Measurements from ENCODE around the gene NELL1.

The NELL1 gene

DNA sequence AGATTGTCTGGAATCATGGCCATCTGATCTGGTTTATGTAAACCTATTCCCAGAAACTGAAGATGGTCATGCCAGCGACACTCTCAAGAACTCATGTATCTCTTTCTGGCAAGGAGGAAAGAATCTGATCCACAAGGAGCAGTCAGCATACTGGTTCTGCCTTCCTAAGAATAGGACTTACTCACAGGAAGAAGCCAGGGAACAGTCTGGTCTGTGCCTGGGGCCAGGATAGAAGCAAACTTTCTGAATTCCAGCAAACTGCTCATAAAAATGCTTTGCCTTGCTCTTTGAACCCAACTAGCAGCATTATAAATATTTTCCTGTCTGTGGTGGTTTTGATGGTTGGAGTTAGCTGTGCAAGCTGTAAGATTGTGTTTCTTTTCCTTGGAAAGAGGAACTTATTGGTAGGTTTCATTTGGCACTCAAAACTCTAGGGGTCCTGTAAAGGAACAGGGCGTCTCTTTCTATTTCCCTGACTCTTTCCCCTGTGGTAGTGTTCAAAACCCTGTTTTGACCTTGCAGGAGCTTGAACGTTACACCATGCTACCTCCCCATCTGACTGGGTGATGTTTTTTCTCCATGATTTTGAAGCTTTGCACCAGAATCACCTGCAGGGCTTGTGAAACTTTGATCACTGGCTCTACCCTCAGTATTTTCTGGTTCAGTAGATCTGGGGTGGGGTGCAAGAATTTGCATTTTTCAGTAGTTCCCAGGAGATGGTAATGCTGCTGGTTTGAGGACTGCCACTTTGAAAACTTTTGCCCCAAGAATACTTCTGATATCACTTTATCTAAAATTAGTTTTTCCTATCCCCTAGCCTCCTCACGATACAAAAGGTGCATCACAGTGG, 895.7 kb downstream of the NELL1 start:
- TF ChIP-seq FOXP2 (optimal IDR thresholded peaks at IDR 0.05; ENCODE audit: borderline replicate concordance, extremely low read depth, extremely low read length, insufficient read depth) (no peak), TAF1 (IDR thresholded peaks at IDR 0.05; ENCODE audit: borderline replicate concordance, insufficient read depth, low read length) (no peak), REST (IDR thresholded peaks at IDR 0.05; ENCODE audit: insufficient read depth in 1 of 2, low read depth in 2 of 2, low read length in 2 of 2) (no peak), POLR2AphosphoS5 (IDR thresholded peaks at IDR 0.05; ENCODE audit: low read depth, low read length) (no peak), SIN3A (IDR thresholded peaks at IDR 0.05; ENCODE audit: borderline replicate concordance, insufficient read depth, low read length) (no peak)

- TF ChIP-seq FOXP2 (optimal IDR thresholded peaks at IDR 0.05; ENCODE audit: borderline replicate concordance, extremely low read depth, extremely low read length, insufficient read depth), result no peak
- TF ChIP-seq TAF1 (IDR thresholded peaks at IDR 0.05; ENCODE audit: borderline replicate concordance, insufficient read depth, low read length), result no peak
- TF ChIP-seq SIN3A (IDR thresholded peaks at IDR 0.05; ENCODE audit: borderline replicate concordance, insufficient read depth, low read length), result no peak
- no peak for TF ChIP-seq REST (IDR thresholded peaks at IDR 0.05; ENCODE audit: insufficient read depth in 1 of 2, low read depth in 2 of 2, low read length in 2 of 2)
Observed at GRCh38 chr11:21566521-21567117, 897.2 kb downstream of the NELL1 start.

GRCh38 chr11:21567645-21568290, 898.4 kb downstream of the NELL1 start:
- TF ChIP-seq POLR2AphosphoS5 (IDR thresholded peaks at IDR 0.05; ENCODE audit: low read depth, low read length), result no peak
- no peak for TF ChIP-seq SIN3A (IDR thresholded peaks at IDR 0.05; ENCODE audit: borderline replicate concordance, insufficient read depth, low read length)
- TF ChIP-seq REST (IDR thresholded peaks at IDR 0.05; ENCODE audit: insufficient read depth in 1 of 2, low read depth in 2 of 2, low read length in 2 of 2), result no peak
- TF ChIP-seq TAF1 (IDR thresholded peaks at IDR 0.05; ENCODE audit: borderline replicate concordance, insufficient read depth, low read length), result no peak
- no peak for TF ChIP-seq FOXP2 (optimal IDR thresholded peaks at IDR 0.05; ENCODE audit: borderline replicate concordance, extremely low read depth, extremely low read length, insufficient read depth)

GRCh38 chr11:21572210-21572609, 902.8 kb downstream of the NELL1 start:
- TF ChIP-seq TAF1 (IDR thresholded peaks at IDR 0.05; ENCODE audit: borderline replicate concordance, insufficient read depth, low read length) (no peak), POLR2AphosphoS5 (IDR thresholded peaks at IDR 0.05; ENCODE audit: low read depth, low read length) (no peak), REST (IDR thresholded peaks at IDR 0.05; ENCODE audit: insufficient read depth in 1 of 2, low read depth in 2 of 2, low read length in 2 of 2) (no peak), SIN3A (IDR thresholded peaks at IDR 0.05; ENCODE audit: borderline replicate concordance, insufficient read depth, low read length) (no peak), FOXP2 (optimal IDR thresholded peaks at IDR 0.05; ENCODE audit: borderline replicate concordance, extremely low read depth, extremely low read length, insufficient read depth) (no peak)
